Transverse colon (tissue), 4 donors: ENCODE measurements around the gene PCDHGA4. TPM values are rescaled to one million over a fixed set of nuclear protein-coding genes. Genes with fewer than 3 reads are reported as not detected.
"Not testable (repeated sequence)": the region's sequence is repeated elsewhere in the genome, so short reads cannot be mapped to it uniquely, and the experiment has no call there.

Source experiments
- DNase-seq: peaks from one replicate; pipeline ENCODE4 v3.0.0-alpha.2; 2019
- H3K27ac ChIP-seq, 4 donors: fragments of 200-600 bp; sonication (generic); 2 replicates each; pipeline ENCODE4 v1.5.1; 2016 to 2018; ENCODE audit warnings: inconsistent platforms in 4 of 4
- H3K27me3 ChIP-seq: fragments of 200-600 bp; sonication (generic); 2 replicates; pipeline ENCODE4 v1.5.1; 2017; ENCODE audit warnings: inconsistent platforms
- H3K36me3 ChIP-seq, 4 donors: fragments of 200-600 bp; sonication (generic); 2 replicates each; pipeline ENCODE4 v1.5.1; 2017 to 2019; ENCODE audit warnings: inconsistent platforms in 4 of 4
- H3K4me1 ChIP-seq, 4 donors: fragments of 200-600 bp; sonication (generic); 2 replicates each; pipeline ENCODE4 v1.5.1; 2017 to 2020; ENCODE audit warnings: inconsistent platforms in 4 of 4
- H3K4me3 ChIP-seq, 4 donors: fragments of 200-600 bp; sonication (generic); 1 replicate in 1 of 4; 2 replicates in 3 of 4; pipeline versions ENCODE4 v1.5.1 to v1.6.1; 2017 to 2019; ENCODE audit warnings: inconsistent platforms in 4 of 4
- H3K9me3 ChIP-seq, 2 donors: fragments of 200-600 bp; sonication (generic); 2 replicates each; pipeline ENCODE4 v1.5.1; 2017 to 2019; ENCODE audit warnings: inconsistent platforms in 2 of 2
- EP300 ChIP-seq: sonication (generic); formaldehyde crosslinking; IDR thresholded peaks from one replicate; pipeline ENCODE4 v1.6.1; 2017; ENCODE audit warnings: antibody characterized with exemption, low read depth
- POLR2A ChIP-seq: fragments of 450-650 bp; IDR thresholded peaks from one replicate; pipeline ENCODE4 v1.6.1; 2016; ENCODE audit warnings: antibody characterized with exemption, mild to moderate bottlenecking, moderate library complexity
- POLR2AphosphoS5 ChIP-seq, 3 donors: sonication (generic); formaldehyde crosslinking; IDR thresholded peaks; one replicate each; pipeline ENCODE4 v1.6.1; 2016; ENCODE audit warnings: antibody characterized with exemption in 3 of 3
- WGBS, 2 donors: methylation state at CpG; one replicate each; pipeline ENCODE4 v1.1.5; 2018; ENCODE audit warnings: low coverage in 1 of 2; 5-methylcytosine and 5-hydroxymethylcytosine counted together
- in situ Hi-C, 4 donors: fragments of 200-750 bp; cut with MboI; loops; one replicate each; pipeline versions ENCODE4 v1.15.0 to v1.15.1; 2017; ENCODE audit warnings: low sequenced_read_pairs in 3 of 4, low pct_ligation_motif_present in 1 of 4, low pct_unique_long_range_greater_than_20kb in 1 of 4
- intact Hi-C: fragments of 100-400 bp; cut with DNase I; formaldehyde crosslinking; loops from one replicate; pipeline ENCODE4 v1.15.1; 2023; ENCODE audit warnings: low total_unique reads
- total RNA-seq, 4 donors: library from RNA; depleted of rRNA; stranded (reverse); fragments of >200 nt; gene quantifications; one replicate each; pipeline ENCODE4 v1.1.0, GENCODE V29; 2016
- TF ChIP-seq, protein P1 (sequence below), 5 experiments: fragments of 200-600 bp in 3 of 5; fragments of 450-650 bp in 2 of 5; sonication (generic) in 3 of 5; IDR thresholded peaks; 1 replicate in 2 of 5; 2 replicates in 3 of 5; pipeline ENCODE4 v1.5.1; 2016 to 2017; ENCODE audit warnings: antibody characterized with exemption in 5 of 5, inconsistent platforms in 3 of 5, mild to moderate bottlenecking in 2 of 5, moderate library complexity in 1 of 5

PCDHGA4 gene
- total RNA-seq, 4 donors from 2014 or later: 1.4 to 18.0 (median 1.6) TPM; not detected in 1

DNA sequence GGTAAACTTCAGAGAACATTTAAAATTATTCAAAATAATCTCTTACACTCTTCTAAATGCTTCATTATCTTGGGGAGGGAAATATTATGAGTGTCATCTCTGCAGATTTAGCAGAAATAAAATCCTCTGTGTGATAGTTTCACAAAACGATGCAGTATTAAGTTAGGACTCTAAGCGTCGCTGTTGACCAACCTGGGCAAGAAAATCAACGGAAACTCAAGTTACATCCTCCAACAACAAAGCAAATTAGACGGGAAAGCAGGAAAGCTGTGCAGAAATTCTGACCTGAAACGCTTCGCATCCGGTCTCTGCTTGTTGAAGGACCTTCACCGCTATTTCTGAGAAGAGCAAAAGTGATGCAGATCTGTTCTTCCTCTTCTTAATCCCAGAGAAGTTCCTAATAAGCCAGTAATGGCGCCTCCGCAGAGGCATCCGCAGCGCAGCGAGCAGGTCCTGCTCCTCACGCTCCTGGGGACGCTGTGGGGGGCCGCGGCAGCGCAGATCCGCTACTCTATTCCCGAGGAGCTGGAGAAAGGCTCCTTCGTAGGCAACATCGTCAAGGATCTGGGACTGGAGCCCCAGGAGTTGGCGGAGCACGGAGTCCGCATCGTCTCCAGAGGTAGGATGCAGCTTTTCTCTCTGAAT lies 19.0 kb downstream of the PCDHGA4 start, which contains the start of gene PCDHGA6:
PCDHGA6 (plus strand) TSS at position 219 of the 645 bp plus-strand sequence; CDS start at position 412, 193 bp downstream.
- peaks cover 5% of the 10 kb centered on the region for H3K27me3 ChIP-seq
- TF ChIP-seq POLR2AphosphoS5 (IDR thresholded peaks at IDR 0.05) (no peak), POLR2A (no peak), EP300 (no peak)
- TF ChIP-seq, protein P1, sequence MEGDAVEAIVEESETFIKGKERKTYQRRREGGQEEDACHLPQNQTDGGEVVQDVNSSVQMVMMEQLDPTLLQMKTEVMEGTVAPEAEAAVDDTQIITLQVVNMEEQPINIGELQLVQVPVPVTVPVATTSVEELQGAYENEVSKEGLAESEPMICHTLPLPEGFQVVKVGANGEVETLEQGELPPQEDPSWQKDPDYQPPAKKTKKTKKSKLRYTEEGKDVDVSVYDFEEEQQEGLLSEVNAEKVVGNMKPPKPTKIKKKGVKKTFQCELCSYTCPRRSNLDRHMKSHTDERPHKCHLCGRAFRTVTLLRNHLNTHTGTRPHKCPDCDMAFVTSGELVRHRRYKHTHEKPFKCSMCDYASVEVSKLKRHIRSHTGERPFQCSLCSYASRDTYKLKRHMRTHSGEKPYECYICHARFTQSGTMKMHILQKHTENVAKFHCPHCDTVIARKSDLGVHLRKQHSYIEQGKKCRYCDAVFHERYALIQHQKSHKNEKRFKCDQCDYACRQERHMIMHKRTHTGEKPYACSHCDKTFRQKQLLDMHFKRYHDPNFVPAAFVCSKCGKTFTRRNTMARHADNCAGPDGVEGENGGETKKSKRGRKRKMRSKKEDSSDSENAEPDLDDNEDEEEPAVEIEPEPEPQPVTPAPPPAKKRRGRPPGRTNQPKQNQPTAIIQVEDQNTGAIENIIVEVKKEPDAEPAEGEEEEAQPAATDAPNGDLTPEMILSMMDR (IDR thresholded peaks at IDR 0.05): no peak
- in situ Hi-C loops: loop anchor here in 1 of 4 donors (25.0 kb wide), 1 partner anchor 189 kb away; no protein-coding TSS in a partner anchor
- peaks cover 19 to 95% of the 10 kb centered on the region in 2 donors for H3K9me3 ChIP-seq
- H3K4me3 ChIP-seq: peak within 1 kb of the TSS in 1 of 4 donors; percentile 2
- H3K27ac ChIP-seq: no peak within 1 kb of the TSS
- WGBS, 2 donors: 43 to 53% methylated on average over 9 to 27 of the region's 27 CpGs
- no peaks in the 10 kb centered on the region for H3K4me1 ChIP-seq
- H3K36me3 ChIP-seq: peaks cover 0 to 3% (median 0%) of the 10 kb centered on the region in 4 donors
- DNase-seq: no peak
- intact Hi-C loops: no loop called here

DNA sequence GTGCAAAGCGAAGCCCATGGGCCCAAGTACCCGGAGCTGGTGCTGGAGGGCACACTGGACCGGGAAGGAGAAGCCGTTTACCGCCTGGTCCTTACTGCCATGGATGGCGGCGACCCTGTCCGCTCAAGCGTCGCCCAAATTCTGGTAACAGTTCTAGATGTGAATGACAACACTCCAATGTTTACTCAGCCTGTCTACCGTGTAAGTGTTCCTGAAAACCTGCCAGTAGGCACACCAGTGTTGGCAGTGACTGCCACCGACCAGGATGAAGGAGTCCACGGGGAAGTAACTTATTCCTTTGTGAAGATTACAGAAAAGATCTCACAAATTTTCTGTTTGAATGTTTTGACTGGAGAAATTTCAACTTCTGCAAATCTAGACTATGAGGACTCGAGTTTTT lies 19.8 kb downstream of the PCDHGA4 start:
- no peak for TF ChIP-seq EP300
- TF ChIP-seq, protein P1 (IDR thresholded peaks at IDR 0.05): no peak
- TF ChIP-seq POLR2AphosphoS5 (IDR thresholded peaks at IDR 0.05): no peak
- no peak for TF ChIP-seq POLR2A
- no peak for DNase-seq
- Histone ChIP-seq H3K4me3 (no peak overlapping the region), H3K36me3 (peaks cover 0 to 3% (median 0%) of the 10 kb centered on the region in 4 donors), H3K27ac (no peak overlapping the region), H3K9me3 (peaks cover 19 to 90% of the 10 kb centered on the region in 2 donors), H3K27me3 (no peaks in the 10 kb centered on the region), H3K4me1 (no peaks in the 10 kb centered on the region)
- WGBS, 2 donors: 73 to 84% methylated on average over 3 to 14 of the region's 14 CpGs
- intact Hi-C loops (no loop called here), in situ Hi-C loops (loop anchor here in 2 of 4 donors (25.0 kb wide), 2 partner anchors 162 to 188 kb away; partner anchors contain the start of genes PCDHB12 (in 1 of the 2), PCDHB13 (in 1 of the 2) and PCDHB14 (in 1 of the 2))

GRCh38 chr5:141375444-141376155 lies 20.8 kb downstream of the PCDHGA4 start:
- H3K4me3 ChIP-seq, intact Hi-C loops, H3K27me3 ChIP-seq, H3K4me1 ChIP-seq, H3K27ac ChIP-seq, H3K36me3 ChIP-seq, DNase-seq: not testable (repeated sequence)
- 69% methylated on average over 24 of the region's 48 CpGs; no CpG with 5 or more reads in 1 of the 2 donors for WGBS, 2 donors
- in situ Hi-C loops: loop anchor here in 1 of 4 donors (25.0 kb wide), 1 partner anchor 163 kb away; the partner anchor contains the start of genes PCDHB12, PCDHB13 and PCDHB14
- peaks cover 17 to 87% of the 10 kb centered on the region in 2 donors for H3K9me3 ChIP-seq

DNA sequence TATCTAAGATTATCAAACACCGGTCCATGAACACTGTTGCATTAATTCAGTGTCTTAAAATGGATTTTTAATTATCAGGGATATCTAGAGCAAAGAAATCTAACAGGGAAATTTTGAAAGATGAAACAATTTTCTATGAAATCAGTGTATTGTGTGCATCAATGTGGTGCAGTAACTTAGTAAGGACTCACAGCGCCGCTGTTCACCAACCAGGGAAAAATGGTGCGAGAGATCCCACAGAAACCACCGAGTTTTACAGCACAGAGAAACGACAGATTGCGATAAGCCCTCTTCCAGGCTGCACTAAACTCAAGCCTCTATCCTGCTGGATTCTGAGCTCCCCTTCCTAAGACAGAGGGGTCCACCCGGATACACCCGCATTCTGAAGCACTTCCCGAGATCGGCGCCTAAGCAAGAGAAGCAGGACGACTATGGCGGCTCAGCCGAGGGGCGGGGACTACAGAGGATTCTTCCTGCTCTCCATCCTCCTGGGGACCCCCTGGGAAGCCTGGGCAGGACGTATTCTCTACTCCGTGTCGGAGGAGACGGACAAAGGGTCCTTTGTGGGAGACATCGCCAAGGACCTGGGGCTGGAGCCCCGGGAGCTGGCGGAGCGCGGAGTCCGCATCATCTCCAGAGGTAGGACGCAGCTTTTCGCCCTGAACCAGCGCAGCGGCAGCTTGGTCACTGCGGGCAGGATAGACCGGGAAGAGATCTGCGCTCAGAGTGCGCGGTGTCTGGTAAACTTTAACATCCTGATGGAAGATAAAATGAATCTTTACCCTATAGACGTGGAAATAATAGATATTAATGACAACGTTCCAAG lies 27.9 kb downstream of the PCDHGA4 start, which contains the start of gene PCDHGA7:
PCDHGA7 (plus strand) TSS at position 274 of the 826 bp plus-strand sequence; CDS start at position 432, 158 bp downstream.
- no peak for TF ChIP-seq POLR2AphosphoS5 (IDR thresholded peaks at IDR 0.05)
- TF ChIP-seq POLR2A: no peak
- TF ChIP-seq EP300: no peak
- TF ChIP-seq, protein P1 (IDR thresholded peaks at IDR 0.05): no peak
- Histone ChIP-seq H3K27me3 (peaks cover 13% of the 10 kb centered on the region), H3K27ac (no peak within 1 kb of the TSS), H3K9me3 (peaks cover 54 to 84% of the 10 kb centered on the region in 2 donors), H3K4me3 (peak within 1 kb of the TSS in 1 of 4 donors; percentile 21), H3K36me3 (no peaks in the 10 kb centered on the region), H3K4me1 (no peaks in the 10 kb centered on the region)
- WGBS, 2 donors: 9 to 32% methylated on average over 7 to 37 of the region's 37 CpGs
- intact Hi-C loops: no loop called here
- in situ Hi-C loops: loop anchor here in 1 of 4 donors (25.0 kb wide), 1 partner anchor 170 kb away; the partner anchor contains the start of genes PCDHB12, PCDHB13 and PCDHB14
- no peak for DNase-seq
